Measurements from ENCODE around the gene CD151. TPM values are rescaled to one million over a fixed set of nuclear protein-coding genes. Genes with fewer than 3 reads are reported as not detected.

CD151 gene
- polyA plus RNA-seq, 1 experiment = 2,262 TPM

- ChIA-PET CTCF (interaction anchor here (0.7 kb wide), 1 partner anchor 42 kb away, joined by 3 read pairs; no protein-coding TSS in a partner anchor), POLR2A (no interaction called here)
- H3K4me3 ChIP-seq (ENCODE audit: low read depth, low read length) = no peak overlapping the region
- TF ChIP-seq CTCF (IDR thresholded peaks at IDR 0.05; ENCODE audit: insufficient read depth, low read depth, low read length) = no peak
- DNase-seq (ENCODE audit: low read depth) = no peak
- no peaks in the 10 kb centered on the region for H3K27me3 ChIP-seq (ENCODE audit: control insufficient read depth, insufficient read depth, low read length)
- H3K36me3 ChIP-seq (ENCODE audit: control insufficient read depth, insufficient read depth, low read length) = peaks cover 30% of the 10 kb centered on the region
Measured at GRCh38 chr11:825366-826226, 7.2 kb upstream of the CD151 start.

DNA sequence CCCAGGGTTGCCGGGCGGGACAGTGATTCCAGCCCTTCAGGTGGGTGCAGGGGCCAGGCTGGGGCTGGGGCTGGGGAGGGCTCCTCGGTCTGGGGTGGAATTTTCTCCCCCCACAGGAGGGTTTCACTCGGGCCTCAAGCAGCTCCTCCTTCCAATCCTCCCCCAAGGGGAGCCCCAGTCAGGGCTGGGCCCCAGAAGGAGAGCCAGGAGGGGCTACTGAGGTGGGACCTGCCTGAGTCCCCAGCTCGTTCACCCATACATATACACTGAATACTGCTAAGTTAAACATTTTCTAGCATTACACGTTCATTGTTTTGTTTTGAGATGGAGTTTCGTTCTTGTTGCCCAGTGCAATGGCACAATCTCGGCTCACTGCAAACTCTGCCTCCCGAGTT, 6.5 kb upstream of the CD151 start:
- H3K27me3 ChIP-seq (ENCODE audit: control insufficient read depth, insufficient read depth, low read length) = no peaks in the 10 kb centered on the region
- no peak for DNase-seq (ENCODE audit: low read depth)
- ChIA-PET CTCF (no interaction called here), POLR2A (no interaction called here)
- no peak overlapping the region for H3K4me3 ChIP-seq (ENCODE audit: low read depth, low read length)
- H3K36me3 ChIP-seq (ENCODE audit: control insufficient read depth, insufficient read depth, low read length) = peaks cover 30% of the 10 kb centered on the region
- no peak for TF ChIP-seq CTCF (IDR thresholded peaks at IDR 0.05; ENCODE audit: insufficient read depth, low read depth, low read length)

DNA sequence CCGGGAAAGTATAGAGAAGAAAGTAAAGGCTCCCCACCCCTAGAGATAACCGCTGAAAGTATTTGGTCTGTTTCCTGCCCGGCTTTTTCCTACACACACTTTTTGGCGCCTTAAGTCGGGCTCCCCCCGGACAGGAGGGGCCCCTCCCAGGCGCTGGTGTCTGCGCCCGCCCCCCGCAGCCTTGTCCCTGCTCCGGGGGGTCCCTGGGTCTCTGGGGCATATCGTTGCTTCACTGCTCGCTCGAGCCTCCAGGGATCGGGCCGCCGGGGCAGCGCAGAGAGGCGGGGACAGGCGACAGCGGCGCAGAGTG, 6.0 kb upstream of the CD151 start:
- CTCF ChIA-PET = no interaction called here
- DNase-seq (ENCODE audit: low read depth) = no peak
- peak overlapping the region; percentile 25 for H3K4me3 ChIP-seq (ENCODE audit: low read depth, low read length)
- peaks cover 26% of the 10 kb centered on the region for H3K36me3 ChIP-seq (ENCODE audit: control insufficient read depth, insufficient read depth, low read length)
- POLR2A ChIA-PET = no interaction called here
- TF ChIP-seq CTCF (IDR thresholded peaks at IDR 0.05; ENCODE audit: insufficient read depth, low read depth, low read length) = no peak
- H3K27me3 ChIP-seq (ENCODE audit: control insufficient read depth, insufficient read depth, low read length) = no peaks in the 10 kb centered on the region

GRCh38 chr11:827146-827896, 5.4 kb upstream of the CD151 start:
- ChIA-PET POLR2A (no interaction called here), CTCF (no interaction called here)
- Histone ChIP-seq H3K36me3 (ENCODE audit: control insufficient read depth, insufficient read depth, low read length) (peaks cover 22% of the 10 kb centered on the region), H3K27me3 (ENCODE audit: control insufficient read depth, insufficient read depth, low read length) (no peaks in the 10 kb centered on the region), H3K4me3 (ENCODE audit: low read depth, low read length) (peak overlapping the region; percentile 25)
- DNase-seq (ENCODE audit: low read depth) = no peak
- TF ChIP-seq CTCF (IDR thresholded peaks at IDR 0.05; ENCODE audit: insufficient read depth, low read depth, low read length) = no peak

- DNase-seq (ENCODE audit: low read depth) = no peak
- ChIA-PET CTCF (no interaction called here), POLR2A (no interaction called here)
- Histone ChIP-seq H3K36me3 (ENCODE audit: control insufficient read depth, insufficient read depth, low read length) (peaks cover 20% of the 10 kb centered on the region), H3K4me3 (ENCODE audit: low read depth, low read length) (peak within 1 kb of the TSS; percentile 25), H3K27me3 (ENCODE audit: control insufficient read depth, insufficient read depth, low read length) (no peaks in the 10 kb centered on the region)
- TF ChIP-seq CTCF (IDR thresholded peaks at IDR 0.05; ENCODE audit: insufficient read depth, low read depth, low read length) = no peak
Measured at GRCh38 chr11:827897-828192, 4.9 kb upstream of the CD151 start, which contains the start of gene CRACR2B. TSS of gene CRACR2B (plus strand) at chr11:827919. CDS start at chr11:828608, 689 bp downstream.

All from BJ (cell line).